Lower leg skin (tissue), 3 donors: Measurements from ENCODE around the gene LRP5.

Experiments used
- CTCF ChIP-seq, 3 donors: fragments of 450-650 bp; IDR thresholded peaks; one replicate each; pipeline ENCODE4 v1.5.1; 2016; ENCODE audit warnings: antibody characterized with exemption in 3 of 3, mild to moderate bottlenecking in 3 of 3, moderate library complexity in 2 of 3
- POLR2A ChIP-seq, 2 donors: fragments of 450-650 bp; IDR thresholded peaks; one replicate each; pipeline ENCODE4 v1.6.1; 2016 to 2017; ENCODE audit warnings: antibody characterized with exemption in 2 of 2, mild to moderate bottlenecking in 1 of 2, moderate library complexity in 1 of 2

DNA sequence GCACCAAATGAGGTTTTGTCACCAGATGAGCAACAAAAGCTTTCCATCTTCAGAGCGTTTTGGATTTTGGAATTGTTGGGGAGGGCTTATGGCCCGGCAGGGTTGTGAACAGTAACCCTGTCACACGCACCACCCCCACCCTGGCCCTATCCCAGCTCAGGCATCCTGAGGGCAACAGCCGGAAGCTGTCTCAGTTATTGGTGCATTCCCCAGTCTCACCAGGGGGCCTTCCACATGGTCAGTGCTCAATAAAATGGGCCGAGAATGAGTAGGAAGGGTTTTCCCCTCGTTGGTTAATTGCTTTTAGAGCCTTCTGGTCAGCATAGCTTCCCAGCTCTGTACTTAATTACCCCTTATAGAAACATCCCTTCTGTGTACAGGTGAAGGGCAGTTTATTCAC lies 46.0 kb downstream of the LRP5 start:
- TF ChIP-seq CTCF (IDR thresholded peaks at IDR 0.05), result no peak
- TF ChIP-seq POLR2A (IDR thresholded peaks at IDR 0.05), result no peak
